ENCODE results near the gene SIDT1. TPM values are rescaled to one million over a fixed set of nuclear protein-coding genes. Genes with fewer than 3 reads are reported as not detected.
A peak's percentile ranks its signal among the peaks of the same experiment; 100 is the strongest.

SIDT1 gene
- total RNA-seq, 1 donor from 2014 or later = 0.47 TPM

DNA sequence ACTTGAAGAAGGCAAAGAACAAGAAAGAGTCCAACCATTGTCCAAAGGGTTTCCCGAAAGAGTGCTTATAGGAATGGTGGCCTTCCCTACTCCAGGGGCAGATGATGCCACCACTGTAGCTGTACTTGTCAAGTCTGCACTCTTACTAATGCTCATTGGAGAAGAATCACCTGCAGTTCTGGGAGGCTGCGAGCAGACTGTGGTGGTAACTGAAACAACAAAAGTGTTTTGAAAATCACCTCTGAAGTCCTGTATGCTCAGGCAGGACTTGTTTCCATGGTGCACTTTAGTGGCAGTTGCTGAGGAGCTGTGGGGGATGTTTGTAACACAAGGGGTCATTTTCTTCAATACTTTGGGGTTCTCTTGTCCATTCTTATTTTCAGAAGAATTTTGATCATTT, 128.1 kb downstream of the SIDT1 start:
- intact Hi-C loops (cut with micrococcal nuclease) = no loop called here
- ATAC-seq (peak; percentile 7), DNase-seq (no peak)

DNA sequence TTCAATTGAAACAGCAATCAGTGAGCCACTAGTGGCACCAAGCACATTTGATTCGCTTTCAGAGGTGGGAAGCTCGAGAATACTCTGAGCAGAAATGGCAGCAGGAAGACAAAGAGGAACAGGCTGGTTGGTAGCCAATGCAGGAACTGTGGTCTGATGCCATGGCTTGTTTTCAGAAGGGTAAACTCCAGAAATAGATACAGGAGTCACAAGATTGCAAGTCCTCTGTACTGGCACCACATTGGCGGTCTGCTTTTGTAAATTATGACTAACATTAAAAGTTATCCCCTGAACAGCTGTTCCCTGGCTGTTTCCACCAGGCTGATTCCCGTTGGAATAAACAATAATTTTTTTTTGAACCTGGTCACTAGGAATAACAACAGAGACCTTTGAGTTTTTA, 128.5 kb downstream of the SIDT1 start:
- DNase-seq = no peak
- intact Hi-C loops (cut with micrococcal nuclease) = no loop called here
- peak; percentile 93 for ATAC-seq

DNA sequence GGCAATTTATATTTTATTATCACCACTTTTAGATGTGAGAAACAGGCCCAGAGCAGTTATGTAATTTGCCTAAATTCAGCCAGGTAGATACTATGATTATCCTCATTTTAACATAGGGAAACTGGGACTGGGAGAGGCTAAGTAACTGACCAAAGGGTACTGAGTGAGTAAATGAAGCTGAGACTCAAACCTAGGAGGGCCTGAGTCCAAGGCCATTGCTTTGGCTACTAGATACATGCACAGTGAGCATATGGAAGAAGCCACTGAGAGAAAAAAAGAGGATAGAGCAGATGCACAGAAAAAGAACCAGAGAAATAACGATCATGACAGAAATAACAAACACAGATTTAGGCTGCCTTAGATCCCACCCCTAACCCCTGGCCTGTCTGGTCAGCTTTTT, 130.5 kb downstream of the SIDT1 start:
- ATAC-seq = no peak
- intact Hi-C loops (cut with micrococcal nuclease) = no loop called here
- no peak for DNase-seq

DNA sequence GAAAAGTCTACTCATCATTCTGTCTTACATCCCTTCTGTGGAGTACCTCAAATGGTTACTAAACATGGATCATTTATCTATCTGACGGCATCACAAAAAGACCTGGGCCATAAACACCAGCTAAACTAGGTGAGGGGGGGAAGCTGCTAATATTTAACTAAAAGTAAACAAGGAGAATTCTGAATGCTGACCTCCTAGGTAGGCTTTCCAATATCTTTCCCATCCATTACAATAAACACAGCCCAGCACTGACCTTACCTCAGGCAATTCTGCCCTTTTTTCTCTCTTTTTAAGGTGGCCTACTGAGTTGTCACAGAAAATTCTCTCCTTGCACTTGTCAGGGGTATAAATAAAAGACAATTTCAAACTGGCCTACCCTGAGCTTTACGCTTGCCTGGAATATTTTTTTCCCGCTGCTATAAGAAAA, 131.0 kb downstream of the SIDT1 start:
- intact Hi-C loops (cut with micrococcal nuclease) = no loop called here
- ATAC-seq = no peak
- no peak for DNase-seq

DNA sequence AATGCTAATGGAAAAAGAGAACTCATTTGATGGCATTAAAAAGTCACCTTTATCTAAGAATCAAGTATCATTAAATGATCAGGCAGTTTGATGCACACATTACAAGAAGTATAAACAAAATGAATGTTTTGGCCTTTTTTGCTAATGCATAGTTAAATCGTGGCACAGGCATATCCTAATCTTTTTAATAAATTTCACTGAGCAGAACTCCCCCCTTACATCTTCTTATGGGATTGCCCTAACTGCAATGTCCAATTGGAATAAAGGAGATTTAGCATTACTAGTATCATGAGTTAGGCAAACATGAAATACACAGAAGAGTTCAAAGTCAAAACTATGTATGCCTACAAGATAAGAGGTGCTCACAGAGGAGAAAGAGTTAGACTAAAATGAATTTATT, 131.4 kb downstream of the SIDT1 start:
- DNase-seq (no peak), ATAC-seq (no peak)
- intact Hi-C loops (cut with micrococcal nuclease) = no loop called here

DNA sequence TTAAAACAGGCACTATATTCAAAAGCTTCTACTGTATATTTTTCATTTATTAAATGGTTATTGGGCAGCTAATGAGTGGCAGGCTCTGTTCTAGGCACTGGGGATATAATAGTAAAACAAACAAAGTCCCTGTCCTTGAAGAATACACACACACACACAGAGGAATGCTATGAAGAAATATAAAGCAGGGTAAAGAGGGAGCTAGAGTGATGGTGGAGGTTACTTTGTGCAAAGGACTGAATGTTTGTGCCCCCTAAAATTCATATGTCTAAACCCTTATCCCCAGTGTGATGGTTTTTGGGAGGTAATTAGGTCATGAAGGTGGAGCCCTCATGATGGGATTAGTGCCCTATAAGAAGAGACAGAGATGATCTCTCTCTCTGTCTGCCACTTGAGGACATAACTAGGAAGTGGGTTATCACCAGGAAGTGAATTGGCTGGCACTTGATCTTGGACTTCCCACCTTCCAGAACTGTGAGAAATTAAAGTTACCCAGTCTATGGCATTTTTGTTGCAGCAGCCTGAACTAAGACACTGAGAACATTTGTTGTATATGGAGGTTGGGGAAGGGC, 132.3 kb downstream of the SIDT1 start:
- DNase-seq (no peak), ATAC-seq (no peak)
- intact Hi-C loops (cut with micrococcal nuclease) = no loop called here

DNA sequence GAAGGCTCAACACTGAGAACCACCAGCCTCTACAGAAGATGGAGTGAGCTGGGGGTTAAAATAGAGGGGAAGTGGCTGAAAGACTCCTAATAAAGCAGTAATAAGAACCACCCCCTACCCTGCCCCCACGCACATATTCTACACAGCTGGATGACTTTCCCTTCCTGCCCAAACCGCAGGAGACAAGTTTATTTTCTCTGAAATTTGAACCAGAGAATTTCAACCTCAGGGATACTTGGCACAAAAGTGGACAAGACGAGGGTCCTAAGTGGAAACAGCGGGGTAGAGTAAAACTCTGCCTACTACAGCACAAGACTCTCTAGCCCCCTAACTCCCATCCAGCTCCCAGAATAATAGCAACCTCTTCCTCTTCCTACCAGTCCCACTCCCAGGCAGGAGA, 135.7 kb downstream of the SIDT1 start:
- DNase-seq (no peak), ATAC-seq (no peak)
- intact Hi-C loops (cut with micrococcal nuclease) = no loop called here

DNA sequence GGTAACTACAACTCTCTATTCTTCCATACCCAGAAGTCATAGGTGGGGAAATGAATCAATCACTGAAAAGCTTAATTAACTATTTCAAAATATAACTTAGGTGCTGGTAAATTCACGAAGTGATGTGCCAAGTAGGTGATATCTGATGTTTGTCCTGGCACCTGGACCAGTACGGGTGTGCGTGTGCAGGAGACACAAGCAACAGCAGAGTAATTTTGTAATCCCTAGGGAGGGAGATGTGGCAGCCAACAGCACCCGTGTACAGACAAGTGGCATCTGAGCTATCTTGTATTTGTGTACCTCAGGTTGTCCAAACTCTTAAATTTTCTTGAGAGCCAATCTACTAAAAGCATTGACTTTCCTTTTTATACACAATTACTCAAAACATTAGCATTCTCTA, 141.2 kb downstream of the SIDT1 start:
- no peak for DNase-seq
- no peak for ATAC-seq
- intact Hi-C loops (cut with micrococcal nuclease) = no loop called here

DNA sequence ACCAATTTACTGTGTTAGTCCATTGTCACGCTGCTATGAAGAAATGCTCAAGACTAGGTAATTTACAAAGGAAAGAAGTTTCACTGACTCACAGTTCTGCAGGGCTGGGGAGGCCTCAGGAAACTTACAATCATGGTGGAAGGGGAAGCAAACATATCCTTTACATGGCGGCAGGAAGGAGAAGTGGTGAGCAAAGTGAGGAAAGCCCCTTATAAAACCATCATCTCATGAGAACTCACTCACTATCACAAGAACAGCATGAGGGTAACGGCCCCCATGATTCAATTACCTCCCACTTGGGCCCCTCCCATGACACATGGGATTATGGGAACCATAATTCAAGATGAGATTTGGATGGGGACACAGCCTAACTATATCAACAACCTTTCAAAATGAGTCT, 143.9 kb downstream of the SIDT1 start:
- intact Hi-C loops (cut with micrococcal nuclease) = no loop called here
- ATAC-seq (no peak), DNase-seq (no peak)

DNA sequence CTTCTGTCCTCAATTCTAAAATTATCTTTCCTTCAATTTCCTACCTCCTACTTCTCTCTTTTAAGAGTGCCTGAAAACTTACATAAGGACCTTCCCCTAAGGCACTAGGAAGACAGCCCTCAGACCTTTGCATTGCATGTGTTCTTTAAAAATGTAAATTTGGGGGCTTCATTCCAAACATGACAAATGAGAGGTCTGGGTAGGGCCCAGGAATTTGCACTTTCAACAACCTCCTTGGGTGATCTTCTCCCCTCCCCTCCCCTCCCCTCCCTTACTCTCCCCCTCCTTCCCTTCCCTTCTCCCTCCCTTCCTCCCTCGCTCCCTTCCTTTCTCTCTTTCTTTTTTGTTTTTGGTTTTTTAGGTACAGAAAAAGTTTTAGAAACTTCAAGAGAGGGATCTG, 145.4 kb downstream of the SIDT1 start:
- ATAC-seq (no peak), DNase-seq (no peak)
- intact Hi-C loops (cut with micrococcal nuclease) = no loop called here

DNA sequence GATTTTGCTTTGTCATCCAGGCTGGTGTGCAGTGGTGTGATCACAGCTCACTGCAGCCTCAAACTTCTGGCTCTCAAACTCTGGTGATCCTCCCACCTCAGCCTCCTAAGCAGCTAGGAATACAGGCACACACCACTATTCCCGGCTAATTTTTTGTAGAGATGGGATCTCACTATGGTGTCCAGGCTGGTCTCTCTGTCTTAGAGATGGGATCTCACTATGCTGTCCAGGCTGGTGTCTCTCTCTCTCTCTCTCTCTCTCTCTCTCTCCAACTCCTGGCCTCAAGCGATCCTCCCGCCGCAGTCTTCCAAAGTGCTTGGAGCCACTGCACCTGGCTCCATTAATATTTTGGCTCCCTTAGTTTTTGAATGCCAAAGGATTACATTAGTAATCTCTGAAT, 146.4 kb downstream of the SIDT1 start:
- ATAC-seq (no peak), DNase-seq (no peak)
- intact Hi-C loops (cut with micrococcal nuclease) = no loop called here

Small RNAs within 50 kb of the gene (microRNA-seq; reads per million reads assigned to microRNA genes)
- not detected for gene MIR4446 (ENCODE audit: borderline number of aligned reads)

Other genes starting within 250 kb of the SIDT1 start
- 1.9 TPM for gene CFAP44, start 91.1 kb upstream of the SIDT1 start, total RNA-seq
- gene SPICE1, start 17.4 kb upstream of the SIDT1 start, total RNA-seq = 4.8 TPM
- 15.6 TPM for gene USF3, start 164.1 kb downstream of the SIDT1 start, total RNA-seq
- 79.5 TPM for gene NAA50, start 213.7 kb downstream of the SIDT1 start, total RNA-seq
- gene ATP6V1A, start 214.5 kb downstream of the SIDT1 start, total RNA-seq = 19.4 TPM